Stimulated activated CD4-positive, alpha-beta T cell treated with anti-CD3 and anti-CD28 coated beads, Interleukin-4, amount 100 ng/mL, for 4 hours (primary cell): Measurements from ENCODE around the gene MAP3K4.

Source experiments
- DNase-seq, 2 experiments: peaks; one replicate each; pipeline ENCODE4 v3.0.0-alpha.2; 2020

Gene MAP3K4, protein sequence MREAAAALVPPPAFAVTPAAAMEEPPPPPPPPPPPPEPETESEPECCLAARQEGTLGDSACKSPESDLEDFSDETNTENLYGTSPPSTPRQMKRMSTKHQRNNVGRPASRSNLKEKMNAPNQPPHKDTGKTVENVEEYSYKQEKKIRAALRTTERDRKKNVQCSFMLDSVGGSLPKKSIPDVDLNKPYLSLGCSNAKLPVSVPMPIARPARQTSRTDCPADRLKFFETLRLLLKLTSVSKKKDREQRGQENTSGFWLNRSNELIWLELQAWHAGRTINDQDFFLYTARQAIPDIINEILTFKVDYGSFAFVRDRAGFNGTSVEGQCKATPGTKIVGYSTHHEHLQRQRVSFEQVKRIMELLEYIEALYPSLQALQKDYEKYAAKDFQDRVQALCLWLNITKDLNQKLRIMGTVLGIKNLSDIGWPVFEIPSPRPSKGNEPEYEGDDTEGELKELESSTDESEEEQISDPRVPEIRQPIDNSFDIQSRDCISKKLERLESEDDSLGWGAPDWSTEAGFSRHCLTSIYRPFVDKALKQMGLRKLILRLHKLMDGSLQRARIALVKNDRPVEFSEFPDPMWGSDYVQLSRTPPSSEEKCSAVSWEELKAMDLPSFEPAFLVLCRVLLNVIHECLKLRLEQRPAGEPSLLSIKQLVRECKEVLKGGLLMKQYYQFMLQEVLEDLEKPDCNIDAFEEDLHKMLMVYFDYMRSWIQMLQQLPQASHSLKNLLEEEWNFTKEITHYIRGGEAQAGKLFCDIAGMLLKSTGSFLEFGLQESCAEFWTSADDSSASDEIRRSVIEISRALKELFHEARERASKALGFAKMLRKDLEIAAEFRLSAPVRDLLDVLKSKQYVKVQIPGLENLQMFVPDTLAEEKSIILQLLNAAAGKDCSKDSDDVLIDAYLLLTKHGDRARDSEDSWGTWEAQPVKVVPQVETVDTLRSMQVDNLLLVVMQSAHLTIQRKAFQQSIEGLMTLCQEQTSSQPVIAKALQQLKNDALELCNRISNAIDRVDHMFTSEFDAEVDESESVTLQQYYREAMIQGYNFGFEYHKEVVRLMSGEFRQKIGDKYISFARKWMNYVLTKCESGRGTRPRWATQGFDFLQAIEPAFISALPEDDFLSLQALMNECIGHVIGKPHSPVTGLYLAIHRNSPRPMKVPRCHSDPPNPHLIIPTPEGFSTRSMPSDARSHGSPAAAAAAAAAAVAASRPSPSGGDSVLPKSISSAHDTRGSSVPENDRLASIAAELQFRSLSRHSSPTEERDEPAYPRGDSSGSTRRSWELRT (N-terminal part only)

DNA sequence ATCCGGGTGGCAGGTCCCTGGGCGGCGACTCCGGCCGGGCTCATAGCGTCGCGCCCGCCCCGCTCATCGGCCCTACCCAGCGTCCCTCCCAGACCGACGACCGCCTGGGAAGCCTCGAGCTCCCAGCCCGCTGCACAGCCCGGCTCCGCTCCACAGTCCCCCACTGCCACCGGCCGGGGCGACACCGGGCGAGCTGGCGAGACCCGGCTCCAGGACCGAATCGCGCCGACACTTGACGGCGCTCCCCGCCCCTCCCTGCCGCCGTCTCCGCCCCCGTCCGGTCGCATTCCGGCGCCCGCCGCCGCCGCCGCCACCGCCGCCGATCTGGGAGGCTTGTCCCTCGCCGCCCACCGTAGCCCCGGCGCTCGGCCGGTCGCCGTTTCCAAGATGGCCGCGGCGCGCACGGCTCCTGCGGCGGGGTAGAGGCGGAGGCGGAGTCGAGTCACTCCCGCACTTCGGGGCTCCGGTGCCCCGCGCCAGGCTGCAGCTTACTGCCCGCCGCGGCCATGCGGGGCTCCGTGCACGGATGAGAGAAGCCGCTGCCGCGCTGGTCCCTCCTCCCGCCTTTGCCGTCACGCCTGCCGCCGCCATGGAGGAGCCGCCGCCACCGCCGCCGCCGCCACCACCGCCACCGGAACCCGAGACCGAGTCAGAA lies at the start of gene MAP3K4:
MAP3K4 (plus strand) TSS at position 364 of the 655 bp plus-strand sequence; CDS start at position 527, 163 bp downstream.
- peak; percentile 73 to 83 for DNase-seq

DNA sequence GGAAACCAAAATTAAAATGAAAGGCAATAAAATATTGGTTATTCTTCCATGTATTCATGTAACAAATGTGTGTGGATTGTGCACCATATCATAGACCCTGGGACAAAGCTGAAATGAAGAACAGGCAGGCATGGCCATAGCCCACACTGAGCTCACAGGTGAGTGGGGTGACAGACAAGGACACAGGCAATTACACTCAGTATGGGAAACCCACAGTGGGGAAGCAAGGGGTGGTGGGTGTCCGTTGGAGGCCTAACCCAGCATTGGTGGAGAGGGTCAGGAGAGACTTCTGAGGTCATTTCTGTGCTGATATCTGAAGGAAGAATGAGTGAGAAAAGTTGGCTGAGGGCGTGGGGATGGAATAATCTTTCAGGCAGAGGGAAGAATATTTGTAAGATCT lies 47.6 kb upstream of the MAP3K4 start:
- DNase-seq, result no peak

DNA sequence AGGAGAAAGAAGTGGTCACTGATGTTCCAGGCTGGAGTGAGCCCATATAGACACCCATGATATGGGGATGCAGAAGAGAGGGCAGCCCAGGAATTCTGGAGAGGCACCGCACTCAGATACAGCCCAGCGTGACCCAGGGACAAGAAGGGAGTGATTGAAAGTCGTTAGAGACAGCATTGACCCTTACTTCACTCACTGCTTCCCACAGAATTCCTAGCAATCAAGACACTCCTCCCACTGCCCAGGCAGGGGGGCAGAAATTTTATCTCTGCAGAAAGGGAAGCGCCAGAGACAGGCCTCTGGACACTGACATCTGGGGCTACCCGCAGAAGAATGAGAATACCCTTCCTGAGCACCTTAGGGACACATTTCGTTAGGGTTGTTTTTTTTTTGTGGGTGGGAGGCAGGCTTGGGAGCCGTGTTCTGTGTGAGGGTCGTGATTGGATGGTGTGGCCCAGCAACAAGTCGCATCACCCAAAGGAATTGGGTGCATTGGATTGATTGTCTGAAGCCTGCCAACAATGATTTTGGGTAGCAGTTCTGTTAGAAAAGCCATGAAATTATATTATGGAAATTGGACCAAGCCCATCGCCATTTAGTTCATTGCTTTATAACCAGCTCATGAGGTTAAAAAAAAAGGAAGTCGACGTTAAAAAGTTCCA lies 45.9 kb upstream of the MAP3K4 start:
- DNase-seq, result no peak

DNA sequence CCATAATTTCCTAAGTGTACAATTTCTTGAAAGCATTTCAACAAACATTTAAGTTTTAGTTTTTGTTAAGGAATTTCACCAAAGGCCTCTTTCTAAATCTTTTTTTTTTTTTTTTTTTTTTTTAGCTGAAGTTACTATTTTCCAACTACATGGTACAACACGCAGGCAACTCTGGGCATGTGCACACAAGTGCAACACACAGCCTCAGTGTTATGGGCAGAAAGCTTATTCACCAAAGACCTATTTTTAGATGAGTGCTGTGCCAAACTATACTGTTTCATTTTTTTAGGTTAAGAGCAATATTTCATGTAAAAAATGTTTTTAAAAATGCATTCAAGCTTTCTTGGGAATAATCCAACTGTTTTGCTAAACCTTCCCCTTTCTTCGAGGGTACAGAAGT lies 42.0 kb upstream of the MAP3K4 start:
- no peak for DNase-seq

DNA sequence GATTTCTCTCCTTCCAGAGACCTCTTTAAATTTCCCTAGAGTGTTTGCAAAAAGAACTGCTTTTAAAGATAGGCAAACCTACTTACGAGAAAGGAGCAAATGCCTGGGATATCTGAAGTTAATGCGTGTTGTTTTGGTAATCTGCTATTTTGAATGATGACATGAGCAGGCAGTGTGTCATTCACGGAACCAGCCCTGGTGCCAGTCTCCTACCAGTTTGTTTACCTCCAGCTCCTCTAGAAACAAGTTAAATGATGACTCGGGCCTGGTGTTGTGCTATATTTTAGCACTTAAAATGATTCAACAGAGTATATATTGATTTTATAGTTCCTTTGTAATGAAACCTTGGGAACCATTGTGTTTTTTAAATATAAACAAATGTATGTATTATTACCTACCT lies 41.1 kb upstream of the MAP3K4 start:
- DNase-seq, result no peak

DNA sequence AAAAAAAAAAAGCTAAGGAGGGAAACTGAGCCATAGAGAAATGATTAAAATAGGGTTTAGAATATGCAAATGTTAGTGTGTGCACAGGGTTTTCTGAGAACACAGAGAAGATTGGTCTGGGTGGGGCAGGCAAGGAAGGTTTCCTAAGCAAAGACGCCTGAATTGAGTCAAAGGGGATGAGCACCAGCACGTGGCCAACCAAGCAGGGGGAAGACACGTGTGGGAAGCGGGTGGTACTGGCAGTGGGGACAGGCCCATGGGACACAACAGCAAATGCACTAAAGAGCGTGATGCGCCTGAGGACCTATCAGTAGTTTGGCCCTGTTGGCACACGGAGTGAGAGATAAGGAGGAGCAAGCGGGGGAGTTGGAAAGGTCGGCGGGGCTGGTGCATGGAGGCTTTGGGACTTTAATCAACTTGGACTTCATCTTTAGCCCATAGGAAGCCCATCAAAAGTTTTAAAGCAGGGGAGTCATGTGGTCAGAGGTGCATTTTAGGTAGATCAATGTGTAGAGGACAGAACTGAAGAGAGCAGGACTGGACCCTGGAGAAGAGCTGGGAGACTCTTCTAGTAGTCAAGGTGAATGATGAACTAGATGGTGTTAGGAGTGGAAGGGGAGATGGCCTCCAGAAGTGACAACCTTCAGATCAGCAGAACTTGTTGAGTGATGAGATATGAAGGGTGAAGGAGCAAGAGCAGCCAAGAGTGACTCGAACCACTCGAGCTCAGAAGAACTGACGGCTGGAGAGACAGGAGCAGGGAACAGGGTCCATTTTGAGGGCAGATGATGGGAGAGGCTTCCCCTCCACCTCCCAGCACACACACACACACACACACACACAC lies 40.2 kb upstream of the MAP3K4 start:
- DNase-seq, result no peak

DNA sequence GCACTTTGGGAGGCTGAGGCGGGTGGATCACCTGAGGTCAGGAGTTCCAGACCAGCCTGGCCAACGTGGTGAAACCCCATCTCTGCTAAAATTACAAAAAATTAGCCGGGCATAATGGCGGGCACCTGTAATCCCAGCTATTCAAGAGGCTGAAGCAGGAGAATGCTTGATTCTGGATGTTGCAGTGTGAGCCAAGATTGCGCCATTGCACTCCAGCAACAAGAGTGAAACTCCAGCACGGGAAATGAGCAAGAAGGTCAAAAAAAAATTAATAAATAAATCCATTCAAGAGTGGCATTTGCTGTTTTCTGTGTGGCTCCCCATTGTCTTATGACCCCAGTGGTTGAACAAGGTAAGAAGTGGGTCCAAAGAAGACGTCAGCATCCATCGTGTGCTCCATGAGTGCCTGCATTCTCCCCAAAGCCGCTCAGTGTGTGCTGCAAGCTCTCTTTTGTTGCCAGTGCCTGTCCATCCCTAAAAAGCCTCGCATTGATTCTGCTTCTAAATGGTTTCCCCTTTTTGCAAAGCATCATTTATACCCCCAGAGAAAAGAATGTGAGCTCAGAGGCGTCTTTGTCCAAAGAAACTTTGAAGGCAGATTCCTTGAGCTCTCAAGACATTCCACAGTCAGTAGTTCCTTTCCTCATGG lies 38.8 kb upstream of the MAP3K4 start:
- no peak for DNase-seq

DNA sequence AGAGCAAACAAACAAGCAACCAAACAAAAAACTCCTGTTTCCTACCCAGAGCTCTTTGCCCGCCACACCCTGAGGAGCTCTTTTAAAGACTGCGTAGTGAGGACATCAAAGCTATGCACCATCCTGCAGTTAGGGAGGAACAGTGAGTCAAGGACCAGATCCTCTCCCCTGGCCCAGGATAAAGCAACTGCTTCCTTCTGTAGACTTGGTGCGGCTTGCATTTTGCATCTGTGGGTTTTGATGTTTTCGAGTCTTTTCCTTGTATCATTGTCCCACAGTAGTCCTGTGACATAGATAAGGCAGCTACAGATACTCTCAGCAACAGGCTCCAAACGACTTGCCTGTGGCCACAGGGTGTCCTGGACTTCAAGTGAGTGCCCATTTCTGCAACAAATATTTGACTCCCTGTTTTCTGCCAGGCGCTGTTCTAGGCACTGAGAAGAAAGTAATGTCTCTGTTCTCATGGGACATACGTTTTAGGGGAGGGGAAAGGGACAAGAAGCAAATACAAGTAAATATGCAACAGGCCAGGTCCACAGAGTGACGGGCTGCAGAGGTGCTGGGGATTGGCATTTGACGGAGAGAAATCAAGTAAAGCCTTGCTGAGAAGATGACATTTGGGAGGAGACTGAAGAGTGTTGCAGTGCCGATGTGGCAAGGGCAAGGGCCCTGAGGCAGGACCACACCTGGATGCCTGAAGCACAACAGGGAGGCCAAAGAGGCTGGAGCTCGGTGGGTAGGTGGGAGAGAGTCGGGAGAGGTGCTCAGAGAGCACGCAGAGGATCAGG lies 35.9 kb upstream of the MAP3K4 start:
- DNase-seq, result no peak

DNA sequence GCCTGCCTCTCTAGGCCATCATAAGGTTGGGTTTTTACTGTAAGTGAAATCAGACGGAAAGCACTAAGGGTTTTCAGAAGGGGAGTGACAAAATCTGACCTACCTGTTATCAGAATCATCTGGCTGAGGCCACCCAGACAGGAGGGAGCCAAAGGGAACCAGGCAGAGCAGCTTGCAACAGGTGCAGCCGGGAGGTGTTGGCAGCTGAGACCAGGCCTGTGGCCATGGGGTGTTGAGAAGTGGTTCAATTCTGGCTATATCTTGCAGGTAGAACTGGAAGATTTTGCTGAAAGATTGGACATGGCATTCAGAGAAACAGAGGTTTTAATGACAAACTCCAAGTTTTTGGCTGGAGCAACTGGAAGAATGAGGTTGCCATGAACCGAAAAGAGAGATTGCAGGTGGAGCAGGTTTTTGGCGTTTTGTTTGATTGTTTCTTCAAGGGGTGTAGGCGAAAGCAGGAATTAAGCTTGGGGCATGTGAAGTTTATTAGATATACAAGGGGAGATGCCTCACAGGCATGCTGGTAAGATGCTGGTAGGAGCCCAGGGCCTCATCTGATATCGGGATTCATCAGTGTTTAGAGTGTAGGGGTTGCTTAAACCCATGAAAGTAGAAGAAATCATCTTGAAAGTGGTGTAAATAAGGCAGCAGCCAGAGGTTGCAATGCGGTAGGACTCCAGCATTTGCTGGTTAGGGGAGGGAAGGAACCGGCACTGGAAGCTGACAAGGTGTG lies 35.1 kb upstream of the MAP3K4 start:
- DNase-seq, result no peak

DNA sequence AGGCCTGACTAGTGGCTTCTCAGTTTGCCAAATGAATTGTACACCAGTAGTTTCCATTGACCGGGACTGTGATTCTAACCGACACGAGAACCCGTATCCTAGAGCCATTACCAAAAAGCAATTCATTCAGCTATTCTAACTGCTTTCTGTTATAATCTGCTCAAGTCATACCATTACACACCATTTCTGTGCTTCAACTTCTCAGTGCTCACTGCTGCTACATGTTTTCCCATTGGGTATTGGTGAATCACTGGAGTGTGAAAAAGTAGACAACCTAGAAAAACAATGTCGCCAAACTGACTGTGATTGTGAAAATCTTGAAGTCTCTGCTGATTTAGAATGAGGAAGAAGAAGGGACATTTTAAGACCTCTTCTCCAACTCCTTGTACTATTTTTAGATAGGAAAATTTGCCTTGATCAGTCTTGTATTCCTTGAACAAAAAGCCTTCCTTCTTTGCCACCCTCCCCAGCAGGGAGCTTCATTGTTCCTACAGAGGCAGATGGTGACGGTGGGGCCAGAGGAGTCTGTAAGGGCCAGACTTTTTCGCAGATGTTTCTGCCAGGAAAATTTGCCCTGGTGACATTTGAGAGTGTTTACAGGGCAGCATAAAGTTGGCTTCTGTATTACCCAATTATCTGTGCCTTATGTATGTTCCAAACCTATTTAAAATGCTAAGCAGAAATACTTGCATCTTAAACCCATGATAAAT lies 31.7 kb upstream of the MAP3K4 start:
- no peak for DNase-seq

DNA sequence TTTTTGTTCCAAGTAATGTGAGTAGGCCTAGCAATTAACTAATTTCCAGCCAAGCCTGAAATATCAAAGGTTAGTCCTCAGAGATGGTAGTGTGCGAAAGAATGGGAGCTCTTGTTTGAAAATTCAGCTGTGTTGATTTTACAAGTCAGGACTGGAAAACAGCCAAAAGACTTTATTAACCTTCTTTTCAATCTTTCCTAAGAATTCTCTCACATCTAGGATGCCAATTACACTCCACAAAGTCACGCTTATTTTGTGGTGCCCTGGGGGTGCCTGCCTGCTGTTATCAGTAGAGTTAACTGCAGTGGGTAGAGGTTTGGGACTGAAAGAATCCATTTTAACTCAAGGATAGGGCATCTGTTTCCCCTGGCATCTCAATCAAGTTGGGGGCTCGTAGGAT lies 30.7 kb upstream of the MAP3K4 start:
- no peak for DNase-seq

DNA sequence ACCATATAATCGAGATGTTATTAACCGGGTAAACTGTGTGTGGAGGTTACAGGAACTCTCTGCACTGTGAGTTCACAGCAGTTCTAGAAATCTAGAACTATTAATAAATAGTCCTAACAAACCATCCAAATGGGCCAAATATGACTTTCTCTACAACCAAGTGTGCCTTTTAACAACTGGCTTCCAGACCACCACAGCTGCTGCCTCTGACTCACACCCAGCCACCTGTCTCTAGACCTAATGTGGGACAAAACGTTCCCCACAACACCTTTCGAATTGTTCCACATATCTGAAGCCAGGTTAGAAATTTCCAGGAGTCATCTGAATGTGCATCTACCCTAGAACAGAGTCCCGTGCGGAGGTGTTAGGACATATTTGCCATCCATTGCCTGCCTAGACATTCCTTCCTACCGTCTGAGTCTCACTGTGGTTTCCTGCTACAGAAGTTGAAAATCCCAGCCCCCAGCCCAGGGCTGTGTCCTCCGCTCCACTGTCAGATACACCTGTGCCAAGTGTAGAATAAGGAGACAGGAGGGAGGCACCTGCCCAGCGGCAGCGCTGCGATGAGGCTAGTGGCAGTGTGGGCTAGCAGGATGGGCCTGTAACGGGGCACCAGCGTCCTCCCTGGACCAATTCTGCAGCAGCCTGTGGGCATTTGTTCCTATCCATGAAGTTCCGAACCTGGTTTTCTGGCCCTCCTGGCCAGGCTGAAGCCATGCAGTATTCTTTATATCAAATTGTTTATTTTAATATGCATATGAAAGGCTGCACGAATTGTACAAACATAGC lies 28.5 kb upstream of the MAP3K4 start:
- DNase-seq, result no peak

DNA sequence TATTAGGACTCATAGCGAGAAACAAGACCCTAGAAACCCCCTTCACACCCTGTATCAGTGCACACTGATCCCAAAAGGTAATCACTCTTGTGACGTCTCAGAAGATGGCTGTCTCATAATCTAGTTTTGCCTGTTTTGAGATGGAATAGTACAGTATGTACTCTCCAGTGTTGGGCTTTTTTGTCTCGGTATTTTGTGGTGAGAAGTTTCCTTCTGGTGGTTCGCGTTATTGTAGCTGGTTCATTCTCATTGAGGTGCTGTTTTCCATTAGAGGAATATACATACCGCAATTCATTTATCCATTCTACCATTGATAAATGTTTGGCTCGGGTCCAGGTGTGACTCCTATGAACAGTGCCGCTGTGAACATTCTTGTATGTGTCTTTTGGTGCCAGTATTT lies 27.9 kb upstream of the MAP3K4 start:
- no peak for DNase-seq

DNA sequence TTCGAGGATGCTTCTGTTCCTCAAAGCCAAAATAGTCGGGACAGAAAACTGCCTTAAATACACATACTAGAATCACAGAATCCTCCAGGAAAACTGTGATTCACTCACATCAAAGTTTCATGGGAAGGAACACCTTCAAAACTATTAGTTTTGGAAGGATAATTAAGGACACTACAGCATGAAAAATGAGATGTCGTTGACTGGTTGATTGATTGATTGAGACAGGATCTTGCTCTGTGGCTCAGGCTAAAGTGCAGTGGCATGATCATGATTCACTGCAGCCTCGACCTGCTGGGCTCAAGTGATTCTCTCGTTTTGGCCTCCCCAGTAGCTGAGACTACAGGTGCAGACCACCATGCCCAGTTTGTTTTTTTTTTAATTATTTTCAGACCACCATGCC lies 25.7 kb upstream of the MAP3K4 start:
- DNase-seq, result no peak

DNA sequence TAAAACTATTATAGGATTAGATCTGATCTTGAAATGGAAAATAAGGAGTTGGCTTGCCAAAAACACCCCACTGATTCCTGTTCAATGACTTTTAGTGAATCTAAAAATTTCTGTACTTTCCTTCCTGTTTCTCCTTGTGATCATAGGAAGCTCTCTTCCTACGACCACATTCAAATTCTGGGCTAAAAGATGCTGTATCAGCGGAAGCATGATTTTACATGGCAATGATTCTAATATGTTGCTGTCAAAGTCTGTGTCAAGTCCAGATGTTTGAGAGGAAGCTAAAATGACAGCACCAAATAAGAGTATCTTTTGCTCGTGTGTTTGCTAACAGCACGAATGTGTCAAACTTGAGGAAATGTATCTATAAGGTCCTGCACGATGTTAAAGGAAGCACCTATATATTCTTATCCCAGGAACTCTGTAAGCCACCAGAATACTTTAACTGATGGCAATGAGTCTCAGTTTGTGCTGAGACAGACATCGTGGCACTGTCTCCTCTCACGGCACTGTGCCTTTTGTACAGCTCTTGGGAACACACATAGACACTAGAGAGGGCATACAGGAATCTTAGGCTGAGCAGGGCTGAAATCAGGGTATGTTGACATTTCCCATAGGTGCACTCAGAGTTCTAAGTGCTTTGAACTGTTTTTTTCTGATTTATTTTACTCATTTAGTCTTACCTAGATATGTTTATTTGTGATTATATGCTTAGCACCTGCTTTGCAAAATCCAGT lies 24.9 kb upstream of the MAP3K4 start:
- no peak for DNase-seq

DNA sequence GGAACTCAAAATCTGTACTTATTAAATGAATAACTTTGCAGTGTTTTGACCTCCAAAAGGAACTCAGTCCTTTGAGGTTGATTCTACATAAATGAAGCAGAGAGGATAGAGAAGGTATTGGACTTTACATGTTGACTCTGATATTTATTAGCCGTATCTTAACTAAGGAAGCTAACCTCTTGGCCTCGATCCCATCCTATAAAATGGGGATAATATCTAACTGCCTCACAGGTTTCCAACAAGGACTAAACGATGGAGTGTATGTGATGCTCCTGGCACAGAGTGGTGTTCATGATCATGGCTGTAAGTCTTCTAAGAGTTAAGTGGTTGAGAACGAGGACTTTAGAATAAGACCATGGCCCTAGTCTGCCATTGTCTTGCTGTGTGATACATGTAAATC lies 24.2 kb upstream of the MAP3K4 start:
- DNase-seq, result no peak

DNA sequence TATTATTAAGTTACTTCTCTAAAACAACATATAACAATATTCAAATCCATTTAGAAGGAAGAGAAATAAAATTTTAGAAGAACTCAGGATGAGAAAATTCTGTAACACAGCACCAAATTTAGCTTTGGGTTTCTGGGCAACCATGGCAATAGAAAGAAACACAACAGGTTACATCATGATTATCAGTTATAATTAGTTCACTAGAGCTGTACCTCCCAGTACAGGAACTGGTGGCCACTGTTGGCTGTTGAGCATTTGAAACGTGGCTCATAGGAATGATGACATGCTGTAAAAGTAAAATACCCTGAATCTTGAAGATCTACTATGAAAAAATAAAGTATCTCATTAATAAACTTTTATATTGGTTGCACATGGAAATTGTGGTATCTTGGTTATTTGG lies 23.7 kb upstream of the MAP3K4 start:
- no peak for DNase-seq
